Mesenchymal stem cell (in vitro differentiated cells and primary cell): ENCODE results near the gene GMPR.

Experiments used
- DNase-seq: peaks from one replicate; pipeline ENCODE4 v3.0.0-alpha.2; 2013
- H2AFZ ChIP-seq: one replicate; pipeline ENCODE4 v1.6.1; 2013; ENCODE audit warnings: low read depth, mild to moderate bottlenecking, control low read depth, inconsistent platforms, low read length, moderate library complexity
- H2AK5ac ChIP-seq: 2 replicates; pipeline ENCODE4 v1.6.1; 2013; ENCODE audit warnings: low read length, moderate library complexity, mild to moderate bottlenecking, inconsistent platforms; ENCODE audit not compliant: severe bottlenecking
- H2BK120ac ChIP-seq: one replicate; pipeline ENCODE4 v1.6.1; 2013; ENCODE audit warnings: low read depth, mild to moderate bottlenecking, inconsistent platforms, low read length, moderate library complexity
- H2BK12ac ChIP-seq, 2 experiments: one replicate each; pipeline ENCODE4 v1.6.1; 2013; ENCODE audit warnings: inconsistent platforms in 2 of 2, low read length in 2 of 2, mild to moderate bottlenecking in 2 of 2, moderate library complexity in 2 of 2, control low read depth in 1 of 2
- H2BK15ac ChIP-seq: one replicate; pipeline ENCODE4 v1.6.1; 2013; ENCODE audit warnings: mild to moderate bottlenecking, low read depth, inconsistent platforms; ENCODE audit not compliant: poor library complexity, severe bottlenecking
- H2BK5ac ChIP-seq: 2 replicates; pipeline ENCODE4 v1.6.1; 2013; ENCODE audit warnings: low read depth, mild to moderate bottlenecking, low read length, control low read depth, inconsistent platforms; ENCODE audit not compliant: poor library complexity, severe bottlenecking
- H3K14ac ChIP-seq, 2 experiments: one replicate each; pipeline ENCODE4 v1.6.1; 2013; ENCODE audit warnings: inconsistent platforms in 2 of 2, low read length in 2 of 2, control low read depth in 1 of 2, mild to moderate bottlenecking in 1 of 2, moderate library complexity in 1 of 2
- H3K18ac ChIP-seq, 2 experiments: one replicate each; pipeline ENCODE4 v1.6.1; 2013; ENCODE audit warnings: inconsistent platforms in 2 of 2, low read length in 2 of 2, control low read depth in 1 of 2, low read depth in 1 of 2, mild to moderate bottlenecking in 1 of 2
- H3K23ac ChIP-seq, 2 experiments: one replicate each; pipeline ENCODE4 v1.6.1; 2013; ENCODE audit warnings: inconsistent platforms in 2 of 2, low read length in 2 of 2, mild to moderate bottlenecking in 2 of 2, moderate library complexity in 2 of 2, control low read depth in 1 of 2
- H3K27ac ChIP-seq: 2 replicates; pipeline ENCODE4 v1.5.1; 2013; ENCODE audit warnings: mild to moderate bottlenecking, moderate library complexity, low read length, control low read depth, inconsistent platforms; ENCODE audit not compliant: poor library complexity, severe bottlenecking
- H3K27me3 ChIP-seq, 2 experiments: 2 replicates each; pipeline versions ENCODE4 v1.6.1 to v1.7.0; 2013; ENCODE audit warnings: low read length in 2 of 2, mild to moderate bottlenecking in 2 of 2, moderate library complexity in 2 of 2, control low read depth in 1 of 2, inconsistent platforms in 1 of 2; ENCODE audit not compliant: control insufficient read depth in 1 of 2, insufficient read depth in 1 of 2
- H3K36me3 ChIP-seq, 2 experiments: 2 replicates each; pipeline versions ENCODE4 v1.6.1 to v1.7.0; 2013; ENCODE audit warnings: low read length in 2 of 2, control low read depth in 1 of 2, inconsistent platforms in 1 of 2, low read depth in 1 of 2, mild to moderate bottlenecking in 1 of 2; ENCODE audit not compliant: insufficient read depth in 2 of 2, control insufficient read depth in 1 of 2
- H3K4ac ChIP-seq, 2 experiments: one replicate each; pipeline ENCODE4 v1.6.1; 2013; ENCODE audit warnings: inconsistent platforms in 2 of 2, low read length in 2 of 2, mild to moderate bottlenecking in 2 of 2, moderate library complexity in 2 of 2, control low read depth in 1 of 2, low read depth in 1 of 2
- H3K4me1 ChIP-seq: 2 replicates; pipeline ENCODE4 v1.6.1; 2013; ENCODE audit warnings: low read depth, low read length, control low read depth; ENCODE audit not compliant: control insufficient read depth, insufficient read depth
- H3K4me2 ChIP-seq: 2 replicates; pipeline ENCODE4 v1.6.1; 2013; ENCODE audit warnings: low read length, mild to moderate bottlenecking, inconsistent platforms; ENCODE audit not compliant: poor library complexity, severe bottlenecking
- H3K4me3 ChIP-seq, 2 experiments: 2 replicates each; pipeline versions ENCODE4 v1.5.1 to v1.7.0; 2013; ENCODE audit warnings: low read length in 2 of 2, mild to moderate bottlenecking in 2 of 2, control low read depth in 1 of 2, low read depth in 1 of 2; ENCODE audit not compliant: insufficient read depth in 1 of 2
- H3K79me1 ChIP-seq: replicated peaks from 2 replicates; pipeline ENCODE4 v1.6.1; 2013; ENCODE audit warnings: mild to moderate bottlenecking, control low read depth, low read length, inconsistent platforms; ENCODE audit not compliant: poor library complexity, severe bottlenecking
- H3K9ac ChIP-seq: 2 replicates; pipeline ENCODE4 v1.7.0; 2013; ENCODE audit warnings: mild to moderate bottlenecking, low read length, moderate library complexity
- H3K9me3 ChIP-seq: 2 replicates; pipeline ENCODE4 v1.7.0; 2013; ENCODE audit warnings: mild to moderate bottlenecking, low read length; ENCODE audit not compliant: control insufficient read depth
- H4K8ac ChIP-seq: one replicate; pipeline ENCODE4 v1.6.1; 2013; ENCODE audit warnings: inconsistent platforms, mild to moderate bottlenecking, low read length, moderate library complexity
- H4K91ac ChIP-seq: one replicate; pipeline ENCODE4 v1.6.1; 2013; ENCODE audit warnings: mild to moderate bottlenecking, low read length, inconsistent platforms
- whole genome bisulfite sequencing: methylation state at CpG from one replicate; pipeline ENCODE4 v1.1.7; 2013; ENCODE audit warnings: mixed read lengths; 5-methylcytosine and 5-hydroxymethylcytosine counted together

The GMPR gene

DNA sequence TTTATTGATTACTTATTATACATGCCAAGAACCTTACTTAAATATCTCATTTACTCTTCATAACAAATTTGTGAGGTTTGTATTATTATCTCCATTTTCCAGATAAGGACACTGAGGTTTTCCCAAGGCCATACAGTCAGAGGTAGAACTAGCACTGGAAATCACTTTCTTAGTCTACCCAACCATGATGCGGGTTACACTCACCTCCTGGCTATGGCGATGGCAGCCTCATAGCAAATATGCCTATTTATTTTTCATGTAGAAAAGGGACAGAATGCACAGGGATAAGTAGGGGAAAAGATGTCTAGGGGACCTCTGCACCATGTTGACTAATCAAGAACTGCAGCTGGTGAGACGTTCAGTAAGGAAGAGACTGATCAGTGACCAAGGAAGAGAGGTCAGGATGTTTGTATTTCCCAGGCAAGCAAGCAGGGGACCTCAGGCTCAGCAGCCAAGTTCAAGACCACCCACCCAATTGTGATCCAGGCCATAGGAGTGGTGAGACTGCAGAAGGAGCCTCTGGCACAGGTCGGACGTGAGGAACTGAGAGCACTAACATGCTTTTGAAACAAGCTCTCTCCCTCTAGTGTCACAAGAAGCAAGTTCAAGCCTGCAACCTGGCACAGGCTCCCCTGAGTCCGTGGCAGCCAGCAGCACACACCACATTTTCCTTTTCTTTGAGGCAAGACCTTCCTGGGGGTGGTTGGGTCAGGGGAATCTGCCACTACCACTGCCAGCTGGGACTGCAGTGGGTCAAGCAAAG, 97.8 kb downstream of the GMPR start:
- Histone ChIP-seq H2AK5ac (no peak overlapping the region), H2BK15ac (no peak overlapping the region), H3K4ac (peak overlapping the region; percentile 8 to 16), H3K18ac (peak overlapping the region in 1 of 2 experiments; percentile 25), H3K4me3 (no peak overlapping the region), H2BK5ac (no peak overlapping the region), H3K9me3 (no peaks in the 10 kb centered on the region), H2BK12ac (peak overlapping the region in 1 of 2 experiments; percentile 33), H2BK120ac (no peak overlapping the region), H3K79me1 (peaks cover 10% of the 10 kb centered on the region), H4K8ac (no peak overlapping the region), H3K4me1 (peaks cover 24% of the 10 kb centered on the region), H3K36me3 (no peaks in the 10 kb centered on the region), H3K27ac (no peak overlapping the region), H4K91ac (peak overlapping the region; percentile 64), H2AFZ (no peak overlapping the region), H3K14ac (peak overlapping the region in 1 of 2 experiments; percentile 0), H3K27me3 (no peaks in the 10 kb centered on the region), H3K9ac (no peak overlapping the region), H3K23ac (no peak overlapping the region), H3K4me2 (no peak overlapping the region)
- DNase-seq, result no peak
- 73% methylated on average over 6 of the region's 6 CpGs for WGBS

DNA sequence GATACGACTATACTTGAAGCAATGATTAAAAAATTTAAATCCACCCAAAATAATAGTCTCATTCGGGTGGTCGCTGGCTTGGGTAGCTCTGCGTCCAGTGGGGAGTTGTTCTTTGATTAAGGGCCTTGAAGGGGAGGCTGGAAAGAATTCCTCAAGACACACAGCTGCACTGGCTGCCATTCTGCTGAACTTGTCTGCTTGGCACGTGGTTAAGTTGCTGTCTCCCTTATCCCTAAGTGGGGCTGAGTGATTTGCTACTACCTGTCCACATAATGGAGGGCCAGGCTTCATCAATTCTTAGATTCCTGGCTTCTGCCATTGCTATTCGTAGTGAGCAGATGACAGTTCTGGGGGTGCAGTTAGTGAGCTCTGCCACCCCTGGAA, 98.5 kb downstream of the GMPR start:
- Histone ChIP-seq H3K4me2 (no peak overlapping the region), H3K9ac (no peak overlapping the region), H3K79me1 (peaks cover 10% of the 10 kb centered on the region), H3K27ac (no peak overlapping the region), H4K8ac (peak overlapping the region; percentile 73), H2AFZ (no peak overlapping the region), H3K36me3 (no peaks in the 10 kb centered on the region), H3K4ac (no peak overlapping the region), H2BK120ac (peak overlapping the region; percentile 55), H3K4me1 (peaks cover 24% of the 10 kb centered on the region), H3K23ac (no peak overlapping the region), H3K14ac (no peak overlapping the region), H4K91ac (peak overlapping the region; percentile 31), H2AK5ac (no peak overlapping the region), H3K9me3 (no peaks in the 10 kb centered on the region), H3K18ac (peak overlapping the region; percentile 3 to 93), H2BK12ac (peak overlapping the region in 1 of 2 experiments; percentile 46), H2BK15ac (no peak overlapping the region), H3K4me3 (no peak overlapping the region), H2BK5ac (no peak overlapping the region), H3K27me3 (no peaks in the 10 kb centered on the region)
- 84% methylated on average over 5 of the region's 6 CpGs for WGBS
- DNase-seq, result no peak

DNA sequence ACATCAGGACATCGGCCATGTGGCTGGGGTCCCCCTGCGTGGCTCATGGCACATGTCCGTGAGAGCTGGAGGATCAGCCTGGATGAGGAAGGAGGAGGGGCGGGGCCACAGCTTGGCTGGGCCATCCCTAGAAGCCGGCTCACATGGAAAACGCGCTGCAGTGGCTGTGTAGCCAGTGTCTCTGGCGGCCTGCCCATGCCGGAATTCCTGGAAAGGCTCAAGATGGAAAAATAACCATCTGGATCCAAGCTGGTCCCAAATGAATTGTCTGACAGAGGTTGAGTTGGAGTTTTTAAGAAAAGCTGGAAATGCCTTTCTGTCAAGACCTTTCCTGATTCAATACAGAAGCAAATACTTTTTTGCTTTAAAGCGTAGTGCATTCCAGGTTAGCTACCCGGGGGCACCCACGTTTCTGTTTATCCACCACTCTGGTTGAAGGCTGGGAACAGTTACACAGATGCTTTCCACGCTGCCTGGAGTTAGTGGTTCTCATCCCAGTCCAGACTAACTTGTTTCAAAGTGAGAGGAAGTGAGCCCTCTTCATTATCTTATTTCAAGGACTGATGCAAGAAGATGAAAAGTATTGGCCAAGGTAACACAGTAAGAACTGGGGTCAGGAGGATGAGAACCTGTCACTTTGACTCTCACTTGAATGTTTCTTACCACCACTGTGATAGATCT, 99.0 kb downstream of the GMPR start:
- no peak overlapping the region for H2BK5ac ChIP-seq
- H4K8ac ChIP-seq, result peak overlapping the region; percentile 73
- no peak overlapping the region for H3K14ac ChIP-seq
- H2BK12ac ChIP-seq, result peak overlapping the region; percentile 64 to 67
- no peak overlapping the region for H2AFZ ChIP-seq
- H3K4me3 ChIP-seq, result peak overlapping the region in 1 of 2 experiments; percentile 46
- H2BK15ac ChIP-seq, result no peak overlapping the region
- no peaks in the 10 kb centered on the region for H3K36me3 ChIP-seq
- peaks cover 10% of the 10 kb centered on the region for H3K79me1 ChIP-seq
- H3K4me1 ChIP-seq, result peaks cover 22% of the 10 kb centered on the region
- H3K27ac ChIP-seq, result no peak overlapping the region
- peak overlapping the region; percentile 62 for H3K9ac ChIP-seq
- H3K4ac ChIP-seq, result peak overlapping the region in 1 of 2 experiments; percentile 26
- peak overlapping the region; percentile 55 for H2BK120ac ChIP-seq
- no peaks in the 10 kb centered on the region for H3K9me3 ChIP-seq
- no peak overlapping the region for H2AK5ac ChIP-seq
- peak overlapping the region; percentile 31 for H4K91ac ChIP-seq
- no peak overlapping the region for H3K4me2 ChIP-seq
- DNase-seq, result peak; percentile 93
- 34% methylated on average over 12 of the region's 13 CpGs for WGBS
- peak overlapping the region; percentile 3 to 93 for H3K18ac ChIP-seq
- H3K23ac ChIP-seq, result no peak overlapping the region
- H3K27me3 ChIP-seq, result no peaks in the 10 kb centered on the region

DNA sequence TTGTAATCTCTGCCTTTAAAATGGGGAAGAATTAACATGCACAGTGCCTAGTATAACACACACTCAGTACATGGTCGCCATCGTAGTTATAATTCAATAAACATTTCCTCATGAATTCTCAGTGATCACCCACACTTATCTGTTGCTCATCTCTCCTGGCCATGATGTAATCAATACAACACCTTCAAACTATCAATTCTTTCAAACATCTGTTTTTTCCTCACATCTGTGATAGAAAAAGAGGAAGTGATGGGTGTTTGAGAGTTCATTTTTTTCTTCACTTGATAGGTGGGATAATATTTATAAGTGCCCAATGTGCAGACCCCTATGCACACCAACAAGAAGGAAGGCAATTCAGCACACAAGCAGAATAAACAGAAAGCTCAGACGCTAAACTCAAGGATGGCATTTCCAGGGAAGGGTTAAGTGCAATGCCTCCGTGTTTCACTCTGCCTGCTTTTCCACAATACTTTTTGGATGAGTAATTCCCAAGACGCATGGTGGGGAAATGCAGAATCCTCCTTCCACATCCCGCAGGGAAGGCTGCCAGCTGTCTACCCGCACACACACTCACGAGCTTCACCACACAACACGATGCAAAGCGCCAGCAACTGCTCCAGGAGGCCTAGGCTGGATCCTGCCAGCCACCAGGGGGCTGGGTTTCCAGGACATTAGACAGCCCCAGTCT, 100.3 kb downstream of the GMPR start:
- peak overlapping the region; percentile 74 for H3K27ac ChIP-seq
- no peaks in the 10 kb centered on the region for H3K27me3 ChIP-seq
- H2BK15ac ChIP-seq, result no peak overlapping the region
- peaks cover 10% of the 10 kb centered on the region for H3K79me1 ChIP-seq
- H3K23ac ChIP-seq, result no peak overlapping the region
- H3K18ac ChIP-seq, result no peak overlapping the region
- no peak overlapping the region for H2AFZ ChIP-seq
- DNase-seq, result peak; percentile 99
- H3K4me1 ChIP-seq, result peaks cover 20% of the 10 kb centered on the region
- H2BK120ac ChIP-seq, result no peak overlapping the region
- no peak overlapping the region for H3K14ac ChIP-seq
- no peak overlapping the region for H4K8ac ChIP-seq
- no peaks in the 10 kb centered on the region for H3K36me3 ChIP-seq
- H2AK5ac ChIP-seq, result no peak overlapping the region
- H3K4ac ChIP-seq, result no peak overlapping the region
- H3K9me3 ChIP-seq, result no peaks in the 10 kb centered on the region
- H3K4me3 ChIP-seq, result peak overlapping the region in 1 of 2 experiments; percentile 60
- no peak overlapping the region for H4K91ac ChIP-seq
- no peak overlapping the region for H3K4me2 ChIP-seq
- 3% methylated on average over 9 of the region's 10 CpGs for WGBS
- H2BK5ac ChIP-seq, result no peak overlapping the region
- no peak overlapping the region for H2BK12ac ChIP-seq
- peak overlapping the region; percentile 62 for H3K9ac ChIP-seq
